HG02588 (cell line): Measurements from ENCODE around the gene ISCA1.

ENCODE experiments used
- ATAC-seq: cut with Tn5 transposase; IDR thresholded peaks from one replicate; pipeline ENCODE4 v1.9.1; 2021; ENCODE audit warnings: mild to moderate bottlenecking, moderate library complexity; ENCODE audit not compliant: unreplicated experiment

The ISCA1 gene

GRCh38 chr9:86286278-86286677 is 3.9 kb upstream of the ISCA1 start:
- no peak for ATAC-seq

GRCh38 chr9:86285261-86285660 is 2.9 kb upstream of the ISCA1 start:
- no peak for ATAC-seq

- peak; percentile 13 for ATAC-seq
Observed at GRCh38 chr9:86282979-86283535, 719 bp upstream of the ISCA1 start.

DNA sequence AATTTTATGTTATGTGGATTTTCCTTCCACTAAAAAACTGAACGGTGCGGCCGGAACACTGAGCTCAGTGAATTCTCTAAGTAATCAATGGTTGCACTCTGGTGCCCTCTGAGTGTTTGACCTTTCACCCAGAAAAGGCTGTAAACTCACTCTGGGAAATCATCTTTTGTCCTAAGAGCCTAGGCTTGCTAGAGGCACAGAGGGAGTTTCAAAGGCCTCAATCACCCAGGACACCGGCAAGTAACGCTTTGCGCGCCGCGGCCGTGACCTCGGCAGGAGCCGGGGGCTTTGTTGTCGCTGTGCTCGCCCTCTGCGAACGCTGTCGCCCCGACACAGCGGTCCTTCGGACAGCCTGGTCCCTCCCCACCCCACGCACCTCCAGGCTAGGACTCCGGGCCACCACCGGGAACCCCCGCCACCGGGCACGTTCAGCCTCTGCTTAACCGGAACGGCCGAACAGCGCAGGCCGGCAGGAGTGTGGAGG is 703 bp downstream of the ISCA1 start:
- ATAC-seq, result peak; percentile 4

DNA sequence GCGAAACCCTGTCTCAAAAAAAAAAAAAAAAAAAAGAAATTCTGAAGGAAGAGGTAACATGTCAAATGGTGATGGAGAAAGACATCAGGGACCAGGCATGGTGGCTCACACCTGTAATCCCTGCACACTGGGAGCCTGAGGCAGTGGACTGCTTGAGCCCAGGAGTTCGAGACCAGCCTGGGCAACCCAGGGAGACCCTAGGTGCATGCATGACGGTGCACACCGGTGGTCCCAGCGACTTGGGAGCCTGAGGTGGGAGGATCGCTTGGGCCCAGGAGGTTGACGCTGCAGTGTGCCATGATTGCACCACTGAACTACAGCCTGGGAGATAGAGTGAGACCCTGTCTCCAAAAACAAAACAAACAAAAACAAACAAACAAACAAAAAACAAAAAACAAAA is 1.8 kb downstream of the ISCA1 start:
- ATAC-seq, result no peak

DNA sequence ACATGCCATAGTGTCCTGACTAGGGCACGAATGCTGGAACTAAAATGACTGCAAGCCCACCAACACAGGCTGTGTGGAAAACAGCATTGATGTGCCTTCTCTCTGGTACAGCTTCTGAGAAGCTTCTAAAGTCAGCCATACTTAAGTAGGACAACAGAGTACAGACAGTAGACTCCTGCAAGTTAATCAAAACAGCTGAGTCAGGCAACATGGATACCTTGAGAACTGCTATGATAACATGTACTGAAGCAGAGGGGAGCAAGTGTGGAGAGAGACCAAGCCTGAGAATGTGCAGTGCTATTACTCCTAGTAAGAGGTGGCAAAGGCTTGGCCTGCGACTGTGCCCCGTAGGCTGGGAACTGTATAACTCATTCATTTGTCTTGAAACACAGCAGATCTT is 2.5 kb downstream of the ISCA1 start:
- no peak for ATAC-seq

GRCh38 chr9:86277072-86277471 is 5.3 kb downstream of the ISCA1 start:
- ATAC-seq, result no peak

DNA sequence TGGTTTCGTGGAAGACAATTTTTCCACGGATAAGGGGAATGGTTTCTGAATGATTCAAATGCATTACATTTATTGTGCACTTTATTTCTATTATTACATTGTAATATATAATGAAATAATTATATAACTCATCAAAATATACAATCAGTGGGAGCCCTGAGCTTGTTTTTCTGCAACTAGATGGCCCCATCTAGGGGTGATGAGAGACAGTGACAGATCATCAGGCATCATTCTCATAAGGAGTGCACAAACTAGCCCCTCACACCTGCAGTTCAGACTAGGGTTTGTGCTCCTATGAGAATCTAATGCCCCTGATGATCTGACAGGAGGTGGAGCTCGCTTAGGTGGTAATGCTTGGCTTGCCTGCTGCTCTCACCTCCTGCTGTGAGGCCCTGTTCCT is 6.4 kb downstream of the ISCA1 start:
- ATAC-seq, result no peak

- ATAC-seq, result no peak
Observed at GRCh38 chr9:86274821-86275643, 7.3 kb downstream of the ISCA1 start.

- no peak for ATAC-seq
Observed at GRCh38 chr9:86272221-86272620, 10.1 kb downstream of the ISCA1 start.

DNA sequence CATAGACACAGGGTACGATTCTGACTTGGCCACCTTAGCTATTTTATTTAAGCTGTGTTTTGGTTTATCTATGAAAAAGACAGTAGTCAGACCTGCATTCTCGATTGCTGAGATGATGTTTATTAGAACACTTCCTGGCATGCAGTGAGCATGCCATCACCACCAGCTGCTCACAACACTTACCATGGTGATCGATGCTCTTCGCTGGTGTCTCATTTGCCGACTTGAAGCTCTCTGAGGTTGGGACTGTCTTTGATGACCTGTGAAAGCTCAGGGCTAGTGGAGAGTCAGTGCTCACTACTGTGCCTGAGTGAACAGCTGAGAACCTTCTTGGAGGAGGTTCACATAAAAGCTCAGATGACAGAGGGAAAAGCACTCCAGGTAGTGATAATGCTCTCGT is 18.5 kb downstream of the ISCA1 start:
- no peak for ATAC-seq

- ATAC-seq, result no peak
Observed at GRCh38 chr9:86262492-86262891, 19.8 kb downstream of the ISCA1 start.

GRCh38 chr9:86259557-86259956 is 22.8 kb downstream of the ISCA1 start, which contains the start of gene C9orf153:
C9orf153 (minus strand) TSS chr9:86259657; CDS start chr9:86229603, 30,054 bp downstream.
- ATAC-seq, result no peak

DNA sequence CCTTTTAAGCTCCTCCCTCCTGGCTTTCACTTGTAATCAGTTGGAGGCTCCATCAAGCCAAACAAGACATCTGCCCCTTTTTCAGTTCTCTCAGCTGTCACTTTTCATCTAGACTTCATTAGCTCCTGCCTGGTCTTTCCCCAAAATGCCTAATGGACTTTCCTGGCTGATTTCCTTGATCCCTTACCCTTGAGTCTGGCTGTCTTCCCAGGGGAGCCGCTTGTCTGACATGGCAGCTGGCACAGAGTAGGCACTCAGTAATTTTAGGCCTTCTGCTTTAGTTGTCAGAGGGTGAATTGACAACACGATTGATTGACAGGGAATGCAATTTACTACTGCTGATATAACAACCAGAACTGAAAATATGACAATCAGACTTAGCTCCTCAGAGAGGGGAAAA is 24.9 kb downstream of the ISCA1 start:
- no peak for ATAC-seq

DNA sequence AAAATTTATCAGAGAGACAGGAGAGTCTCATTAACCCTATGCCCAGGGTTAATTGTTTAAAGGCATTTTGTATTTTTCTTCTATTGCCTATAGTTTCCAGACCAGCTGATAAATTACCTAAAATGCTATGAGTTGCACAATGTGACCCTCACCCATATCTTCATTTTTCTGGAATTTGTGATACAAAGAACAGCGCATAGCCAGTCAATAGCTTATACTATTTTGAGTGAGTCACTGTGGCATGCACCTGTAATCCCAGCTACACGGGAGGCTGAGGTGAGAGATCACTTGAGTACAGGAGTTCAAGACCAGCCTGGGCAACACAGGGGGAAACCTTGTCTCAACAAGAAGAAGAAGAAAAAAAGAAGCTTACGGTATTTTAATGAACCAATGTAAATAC is 25.7 kb downstream of the ISCA1 start:
- ATAC-seq, result no peak

DNA sequence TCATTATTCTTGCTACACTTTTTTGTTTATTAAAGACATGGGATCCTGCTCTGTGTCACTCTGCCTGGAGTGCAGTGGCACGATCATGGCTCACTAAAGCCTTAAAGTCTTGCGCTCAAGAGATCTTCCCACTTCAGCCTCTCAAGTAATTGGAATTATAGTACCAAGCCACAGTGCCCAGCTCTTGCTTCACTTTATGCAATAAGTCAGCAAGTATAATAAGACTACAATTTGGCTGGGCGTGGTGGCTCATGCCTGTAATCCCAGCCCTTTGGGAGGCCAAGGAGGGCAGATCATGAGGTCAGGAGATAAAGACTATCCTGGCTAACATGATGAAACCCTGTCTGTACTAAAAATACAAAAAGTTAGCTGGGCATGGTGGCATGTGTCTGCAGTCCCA is 28.8 kb downstream of the ISCA1 start:
- ATAC-seq, result no peak

DNA sequence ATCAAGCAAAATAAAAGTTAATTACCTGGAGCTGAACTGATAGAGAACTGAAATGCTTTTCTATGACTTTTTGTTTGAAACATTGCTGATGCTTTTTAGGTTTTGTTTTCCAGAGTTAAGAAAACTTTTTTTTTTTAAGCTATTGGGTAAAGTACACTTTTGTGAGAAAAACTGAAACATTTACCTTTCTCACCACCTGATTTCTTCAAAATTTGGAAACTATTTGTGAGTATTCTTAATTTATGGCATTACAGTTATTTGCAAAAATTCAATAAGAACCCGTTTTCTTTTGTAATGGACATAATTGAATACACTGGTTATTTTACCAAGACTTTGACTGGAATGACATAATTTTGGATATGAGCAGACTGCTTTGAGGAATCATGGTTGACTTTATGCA is 29.5 kb downstream of the ISCA1 start:
- no peak for ATAC-seq

DNA sequence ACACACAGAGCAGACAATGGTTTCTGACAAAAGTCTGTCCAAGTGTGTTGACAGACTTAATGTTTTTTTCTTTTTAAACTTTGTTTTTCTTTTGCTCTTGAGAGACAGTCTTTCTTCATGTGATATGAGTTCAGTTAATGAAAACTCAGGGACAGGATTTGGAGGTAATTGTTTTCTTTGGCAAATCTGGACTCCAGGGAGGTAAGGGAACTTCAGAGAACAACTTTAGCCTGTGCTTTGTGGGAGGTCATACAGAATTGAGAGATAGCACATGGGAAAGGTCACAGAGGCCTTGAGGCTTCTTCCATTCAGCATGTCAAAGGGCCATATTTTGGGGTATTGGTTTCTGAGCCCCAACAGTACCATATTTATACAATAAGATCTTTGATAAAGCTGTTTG is 32.2 kb downstream of the ISCA1 start:
- no peak for ATAC-seq

DNA sequence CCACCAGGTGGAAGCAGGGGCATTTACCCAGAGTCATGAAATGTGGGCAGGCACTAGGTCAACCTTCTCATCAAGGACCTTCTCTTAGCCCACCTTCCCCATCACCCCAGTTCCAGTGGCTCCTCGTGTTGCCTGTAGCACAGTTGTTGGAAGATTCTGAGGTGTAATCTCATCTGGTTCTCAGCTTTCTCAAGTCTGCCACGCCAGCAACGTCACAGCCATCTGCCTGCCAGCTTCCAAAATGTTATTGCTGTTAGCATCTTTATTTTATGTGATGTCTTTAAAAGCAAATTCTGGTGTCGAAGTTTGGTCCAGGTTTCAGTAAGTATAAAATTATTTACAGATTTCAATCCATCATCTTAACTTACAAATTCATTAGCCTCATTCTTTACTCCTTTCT is 33.6 kb downstream of the ISCA1 start:
- no peak for ATAC-seq

- peak; percentile 89 for ATAC-seq
Observed at GRCh38 chr9:86246752-86247161, 35.6 kb downstream of the ISCA1 start.

DNA sequence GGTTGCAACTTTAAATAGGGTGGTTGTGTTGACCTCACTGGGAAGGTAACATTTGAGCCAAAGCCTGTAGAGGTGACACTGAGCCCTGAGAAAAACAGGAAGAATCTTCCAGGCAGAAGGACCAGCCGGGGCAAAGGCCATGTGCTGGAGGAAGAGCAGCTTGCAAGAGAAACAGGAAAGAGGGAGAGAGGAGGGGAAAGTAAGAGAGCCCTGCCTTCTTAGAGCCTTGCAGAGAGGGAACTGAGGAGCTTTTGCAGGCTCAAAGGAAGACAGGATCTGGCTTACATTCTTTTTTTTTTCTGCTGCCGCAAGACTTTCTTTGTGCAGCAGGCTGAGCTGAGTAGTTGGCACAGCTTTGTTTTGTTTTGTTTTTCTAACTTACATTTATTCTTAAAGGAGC is 40.3 kb downstream of the ISCA1 start:
- ATAC-seq, result no peak

DNA sequence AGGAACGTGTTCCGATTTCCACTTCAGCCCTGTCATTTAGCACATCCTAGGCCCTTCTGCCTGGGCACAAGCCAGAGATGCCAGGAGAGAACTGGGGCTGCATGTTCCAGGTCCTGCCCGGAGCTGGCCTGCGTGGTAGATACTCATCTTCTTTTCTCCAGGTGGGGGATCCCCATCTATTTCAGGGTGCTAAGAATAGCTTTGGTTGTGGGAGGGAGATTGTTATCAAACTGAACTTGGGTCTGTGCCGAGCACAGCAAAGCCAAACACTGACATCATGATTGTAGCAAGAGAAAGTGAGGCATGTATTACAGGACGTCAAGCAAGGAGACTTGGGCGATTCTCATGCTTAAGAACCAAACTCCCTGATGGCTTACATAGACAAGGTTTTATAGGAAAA is 41.1 kb downstream of the ISCA1 start:
- ATAC-seq, result no peak
